Measurements from ENCODE around the gene DTNA.
"Not testable (repeated sequence)": the region's sequence is repeated elsewhere in the genome, so short reads cannot be mapped to it uniquely, and the experiment has no call there.

DNA sequence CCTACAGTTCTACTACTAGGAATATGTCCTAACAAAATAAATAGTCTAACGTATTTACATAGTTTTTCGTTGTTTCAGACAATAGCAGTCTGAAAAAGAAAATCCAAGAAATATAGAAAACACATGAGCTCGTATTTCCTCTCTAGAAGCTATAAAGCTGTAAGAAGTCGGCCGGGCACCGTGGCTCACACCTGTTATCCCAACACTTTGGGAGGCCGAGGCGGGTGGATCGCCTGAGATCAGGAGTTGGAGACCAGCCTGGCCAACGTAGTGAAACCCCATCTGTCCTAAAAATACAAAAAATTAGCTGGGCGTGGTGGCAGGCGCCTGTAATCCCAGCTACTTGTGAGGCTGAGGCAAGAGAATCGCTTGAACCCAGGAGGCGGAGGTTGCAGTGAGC, 6.0 kb downstream of the DTNA start:
- not testable (repeated sequence) for TF ChIP-seq TAF1 (IDR thresholded peaks at IDR 0.05; ENCODE audit: borderline replicate concordance, low read depth, low read length); POLR2A (IDR thresholded peaks at IDR 0.05; ENCODE audit: low read depth, low read length)

All from GM12892 (cell line).